Fibroblast of pulmonary artery (primary cell): ENCODE data around the gene ZNF836.

ENCODE experiments used
- DNase-seq: peaks from one replicate; pipeline ENCODE4 v3.0.0-alpha.2; 2010; ENCODE audit warnings: low read depth
- H3K4me3 ChIP-seq: replicated peaks from 2 replicates; pipeline ENCODE4 v1.5.1; 2011; ENCODE audit warnings: low read depth, mild to moderate bottlenecking, control low read depth, low read length, moderate library complexity
- TF ChIP-seq, protein P1 (sequence below): IDR thresholded peaks from 2 replicates; pipeline ENCODE4 v1.5.1; 2011; ENCODE audit warnings: mild to moderate bottlenecking, control low read depth, low read length, inconsistent platforms; ENCODE audit errors: missing control alignments

Gene ZNF836

DNA sequence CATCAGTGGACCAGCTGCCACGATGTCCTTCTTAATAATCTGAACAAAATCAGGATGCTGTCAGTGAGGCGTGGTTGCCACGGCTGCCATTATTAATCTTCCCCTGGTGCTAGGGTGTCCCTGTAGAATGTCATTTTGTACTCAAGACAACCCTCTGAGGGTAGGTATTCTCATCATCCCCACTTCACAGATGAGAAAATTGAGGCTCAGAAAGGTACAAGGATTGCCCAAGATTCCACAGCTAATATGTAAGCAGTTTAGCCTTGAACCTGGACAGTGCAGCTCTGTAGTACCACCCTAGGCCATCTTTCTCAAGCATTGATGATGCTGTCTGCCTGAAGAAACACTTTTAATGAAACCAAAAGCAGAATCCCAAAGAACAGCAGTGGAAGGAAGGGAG, 26.5 kb upstream of the ZNF836 start:
- no peak overlapping the region for H3K4me3 ChIP-seq
- no peak for DNase-seq
- TF ChIP-seq, protein P1, sequence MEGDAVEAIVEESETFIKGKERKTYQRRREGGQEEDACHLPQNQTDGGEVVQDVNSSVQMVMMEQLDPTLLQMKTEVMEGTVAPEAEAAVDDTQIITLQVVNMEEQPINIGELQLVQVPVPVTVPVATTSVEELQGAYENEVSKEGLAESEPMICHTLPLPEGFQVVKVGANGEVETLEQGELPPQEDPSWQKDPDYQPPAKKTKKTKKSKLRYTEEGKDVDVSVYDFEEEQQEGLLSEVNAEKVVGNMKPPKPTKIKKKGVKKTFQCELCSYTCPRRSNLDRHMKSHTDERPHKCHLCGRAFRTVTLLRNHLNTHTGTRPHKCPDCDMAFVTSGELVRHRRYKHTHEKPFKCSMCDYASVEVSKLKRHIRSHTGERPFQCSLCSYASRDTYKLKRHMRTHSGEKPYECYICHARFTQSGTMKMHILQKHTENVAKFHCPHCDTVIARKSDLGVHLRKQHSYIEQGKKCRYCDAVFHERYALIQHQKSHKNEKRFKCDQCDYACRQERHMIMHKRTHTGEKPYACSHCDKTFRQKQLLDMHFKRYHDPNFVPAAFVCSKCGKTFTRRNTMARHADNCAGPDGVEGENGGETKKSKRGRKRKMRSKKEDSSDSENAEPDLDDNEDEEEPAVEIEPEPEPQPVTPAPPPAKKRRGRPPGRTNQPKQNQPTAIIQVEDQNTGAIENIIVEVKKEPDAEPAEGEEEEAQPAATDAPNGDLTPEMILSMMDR: no peak

DNA sequence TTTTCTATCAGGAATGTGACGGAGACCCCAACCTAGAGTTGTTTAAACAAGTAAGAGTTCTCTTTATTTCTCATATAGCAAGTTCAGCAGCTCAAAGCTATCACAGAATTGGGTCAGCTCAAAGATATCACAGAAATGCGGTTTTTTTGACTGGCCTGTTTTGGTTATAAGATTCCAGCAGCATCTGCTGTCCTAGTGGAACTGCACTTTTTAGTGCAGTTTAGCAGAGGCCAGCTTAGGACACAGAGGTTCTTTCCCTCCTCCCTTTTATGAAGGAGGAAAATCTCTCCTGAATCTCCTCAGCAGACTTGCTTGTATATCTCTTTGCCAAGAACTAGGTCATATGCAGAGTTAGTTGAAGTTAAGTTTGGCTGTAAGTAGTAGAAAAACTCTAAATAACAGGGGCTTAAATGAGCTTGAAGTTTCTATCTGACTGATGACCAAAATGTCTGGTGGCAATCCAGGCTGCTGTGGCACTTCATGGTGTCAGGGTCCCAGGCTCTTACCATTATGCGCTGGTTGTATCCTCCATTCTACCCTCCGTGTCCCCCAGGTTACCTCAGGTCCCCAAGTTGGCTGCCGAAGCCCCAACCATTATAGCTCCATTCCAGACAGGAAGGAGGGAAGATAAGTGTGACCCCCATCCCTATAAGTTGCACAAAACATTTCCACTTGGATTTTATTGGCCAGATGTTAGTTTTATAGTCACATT, 25.0 kb upstream of the ZNF836 start:
- DNase-seq: no peak
- TF ChIP-seq, protein P1: no peak
- no peak overlapping the region for H3K4me3 ChIP-seq

DNA sequence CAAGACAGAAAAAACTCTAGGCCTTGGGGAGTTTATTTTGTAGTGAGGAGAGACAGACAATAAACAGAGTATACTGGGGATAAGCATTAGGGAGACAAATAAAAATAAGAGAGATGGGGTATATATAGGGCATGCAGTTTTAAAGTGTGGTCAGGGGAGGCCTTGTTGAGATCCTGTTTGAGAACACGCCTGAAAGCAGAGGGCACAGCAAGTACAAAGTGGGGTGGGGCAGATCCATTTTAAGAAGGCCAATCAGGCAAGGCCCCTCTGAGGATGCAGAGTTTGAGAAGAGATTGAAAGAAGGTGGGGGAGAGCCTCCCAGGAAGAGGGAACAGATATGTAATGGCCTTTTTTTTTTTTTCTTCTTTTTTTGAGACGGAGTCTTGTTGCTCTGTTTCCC, 20.5 kb upstream of the ZNF836 start:
- no peak overlapping the region for H3K4me3 ChIP-seq
- DNase-seq: no peak
- TF ChIP-seq, protein P1: no peak

- DNase-seq: no peak
- TF ChIP-seq, protein P1: no peak
- peak overlapping the region; percentile 91 for H3K4me3 ChIP-seq
Observed at GRCh38 chr19:52191389-52191788, 20.0 kb upstream of the ZNF836 start.

GRCh38 chr19:52190487-52191293, 19.3 kb upstream of the ZNF836 start:
- DNase-seq: peak; percentile 45
- H3K4me3 ChIP-seq: peak overlapping the region; percentile 91
- TF ChIP-seq, protein P1: no peak

GRCh38 chr19:52189735-52190486, 18.5 kb upstream of the ZNF836 start, which contains the start of gene PPP2R1A:
Gene PPP2R1A (plus strand): TSS chr19:52190052. CDS start chr19:52190097, 45 bp downstream.
- TF ChIP-seq, protein P1: no peak
- peak within 1 kb of the TSS; percentile 91 for H3K4me3 ChIP-seq
- DNase-seq: peak; percentile 100
